Thyroid gland (tissue), 4 donors: ENCODE data around the gene MYOM3. TPM values are rescaled to one million over a fixed set of nuclear protein-coding genes. Genes with fewer than 3 reads are reported as not detected.

Experiments
- DNase-seq, 2 donors: peaks; one replicate each; pipeline ENCODE4 v3.0.0-alpha.2; 2019
- H3K27ac ChIP-seq, 3 donors: fragments of 200-600 bp; sonication (generic); 1 replicate in 2 of 3; 2 replicates in 1 of 3; pipeline ENCODE4 v1.5.1; 2016 to 2019; ENCODE audit warnings: mild to moderate bottlenecking in 1 of 3, moderate library complexity in 1 of 3
- H3K27me3 ChIP-seq: fragments of 200-600 bp; sonication (generic); one replicate; pipeline ENCODE4 v1.5.1; 2019
- H3K36me3 ChIP-seq, 2 donors: fragments of 200-600 bp; sonication (generic); one replicate each; pipeline ENCODE4 v1.5.1; 2016 to 2019
- H3K4me1 ChIP-seq, 2 donors: fragments of 200-600 bp; sonication (generic); one replicate each; pipeline ENCODE4 v1.5.1; 2017 to 2019
- H3K4me3 ChIP-seq, 3 donors: fragments of 200-600 bp; sonication (generic); replicated peaks in 1 of 3; 1 replicate in 2 of 3; 2 replicates in 1 of 3; pipeline ENCODE4 v1.5.1; 2016; ENCODE audit warnings: mild to moderate bottlenecking in 1 of 3
- H3K9me3 ChIP-seq: fragments of 200-600 bp; sonication (generic); one replicate; pipeline ENCODE4 v1.5.1; 2017
- POLR2A ChIP-seq, 2 donors: fragments of 450-650 bp; IDR thresholded peaks; one replicate each; pipeline ENCODE4 v1.6.1; 2017; ENCODE audit warnings: antibody characterized with exemption in 2 of 2, mild to moderate bottlenecking in 2 of 2, moderate library complexity in 1 of 2
- WGBS, 2 donors: methylation state at CpG; one replicate each; pipeline ENCODE4 v1.1.5; 2017; 5-methylcytosine and 5-hydroxymethylcytosine counted together
- intact Hi-C: fragments of 100-400 bp; cut with DNase I; formaldehyde crosslinking; loops from one replicate; pipeline ENCODE4 v1.15.1; 2023
- total RNA-seq, 4 donors: library from RNA; depleted of rRNA; stranded (reverse); fragments of >200 nt; gene quantifications; one replicate each; pipeline ENCODE4 v1.2.3, GENCODE V29; 2016
- TF ChIP-seq, protein P1 (sequence below), 6 experiments: fragments of 200-600 bp in 3 of 6; fragments of 450-650 bp in 3 of 6; sonication (generic) in 3 of 6; IDR thresholded peaks; one replicate each; pipeline ENCODE4 v1.5.1; 2016 to 2019; ENCODE audit warnings: antibody characterized with exemption in 6 of 6, mild to moderate bottlenecking in 2 of 6, inconsistent platforms in 1 of 6, moderate library complexity in 1 of 6

Gene MYOM3
- total RNA-seq, 4 donors from 2014 or later = 0.11 to 0.54 TPM; not detected in 2

DNA sequence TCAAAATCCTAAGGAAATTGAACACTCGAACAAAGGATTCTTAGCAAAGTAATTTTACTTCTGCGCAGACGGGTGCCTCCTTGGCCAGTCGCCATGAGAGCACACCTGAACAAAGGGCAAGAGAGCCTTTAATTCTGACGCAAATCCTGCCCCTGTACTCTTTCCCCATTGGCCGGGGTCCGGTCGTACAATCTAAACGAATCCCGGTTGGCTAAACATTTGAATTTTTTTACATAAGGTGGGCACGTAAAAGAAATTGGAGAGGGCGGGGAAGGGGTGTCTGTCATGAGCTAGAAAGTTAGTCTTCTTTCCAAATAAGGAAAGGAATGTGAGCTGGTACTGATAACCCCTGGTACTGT is 39.2 kb upstream of the MYOM3 start:
- 3 to 13% methylated on average over 12 of the region's 12 CpGs for WGBS, 2 donors
- TF ChIP-seq, protein P1, sequence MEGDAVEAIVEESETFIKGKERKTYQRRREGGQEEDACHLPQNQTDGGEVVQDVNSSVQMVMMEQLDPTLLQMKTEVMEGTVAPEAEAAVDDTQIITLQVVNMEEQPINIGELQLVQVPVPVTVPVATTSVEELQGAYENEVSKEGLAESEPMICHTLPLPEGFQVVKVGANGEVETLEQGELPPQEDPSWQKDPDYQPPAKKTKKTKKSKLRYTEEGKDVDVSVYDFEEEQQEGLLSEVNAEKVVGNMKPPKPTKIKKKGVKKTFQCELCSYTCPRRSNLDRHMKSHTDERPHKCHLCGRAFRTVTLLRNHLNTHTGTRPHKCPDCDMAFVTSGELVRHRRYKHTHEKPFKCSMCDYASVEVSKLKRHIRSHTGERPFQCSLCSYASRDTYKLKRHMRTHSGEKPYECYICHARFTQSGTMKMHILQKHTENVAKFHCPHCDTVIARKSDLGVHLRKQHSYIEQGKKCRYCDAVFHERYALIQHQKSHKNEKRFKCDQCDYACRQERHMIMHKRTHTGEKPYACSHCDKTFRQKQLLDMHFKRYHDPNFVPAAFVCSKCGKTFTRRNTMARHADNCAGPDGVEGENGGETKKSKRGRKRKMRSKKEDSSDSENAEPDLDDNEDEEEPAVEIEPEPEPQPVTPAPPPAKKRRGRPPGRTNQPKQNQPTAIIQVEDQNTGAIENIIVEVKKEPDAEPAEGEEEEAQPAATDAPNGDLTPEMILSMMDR (IDR thresholded peaks at IDR 0.05) = no peak
- no peak for TF ChIP-seq POLR2A (IDR thresholded peaks at IDR 0.05)
- intact Hi-C loops = no loop called here
- Histone ChIP-seq H3K27me3 (no peaks in the 10 kb centered on the region), H3K9me3 (no peaks in the 10 kb centered on the region), H3K4me1 (peaks cover 8 to 15% of the 10 kb centered on the region in 2 donors), H3K27ac (peak overlapping the region in 2 of 3 donors; percentile 25 to 63), H3K36me3 (no peaks in the 10 kb centered on the region), H3K4me3 (no peak overlapping the region)
- DNase-seq = peak; percentile 71 to 72

DNA sequence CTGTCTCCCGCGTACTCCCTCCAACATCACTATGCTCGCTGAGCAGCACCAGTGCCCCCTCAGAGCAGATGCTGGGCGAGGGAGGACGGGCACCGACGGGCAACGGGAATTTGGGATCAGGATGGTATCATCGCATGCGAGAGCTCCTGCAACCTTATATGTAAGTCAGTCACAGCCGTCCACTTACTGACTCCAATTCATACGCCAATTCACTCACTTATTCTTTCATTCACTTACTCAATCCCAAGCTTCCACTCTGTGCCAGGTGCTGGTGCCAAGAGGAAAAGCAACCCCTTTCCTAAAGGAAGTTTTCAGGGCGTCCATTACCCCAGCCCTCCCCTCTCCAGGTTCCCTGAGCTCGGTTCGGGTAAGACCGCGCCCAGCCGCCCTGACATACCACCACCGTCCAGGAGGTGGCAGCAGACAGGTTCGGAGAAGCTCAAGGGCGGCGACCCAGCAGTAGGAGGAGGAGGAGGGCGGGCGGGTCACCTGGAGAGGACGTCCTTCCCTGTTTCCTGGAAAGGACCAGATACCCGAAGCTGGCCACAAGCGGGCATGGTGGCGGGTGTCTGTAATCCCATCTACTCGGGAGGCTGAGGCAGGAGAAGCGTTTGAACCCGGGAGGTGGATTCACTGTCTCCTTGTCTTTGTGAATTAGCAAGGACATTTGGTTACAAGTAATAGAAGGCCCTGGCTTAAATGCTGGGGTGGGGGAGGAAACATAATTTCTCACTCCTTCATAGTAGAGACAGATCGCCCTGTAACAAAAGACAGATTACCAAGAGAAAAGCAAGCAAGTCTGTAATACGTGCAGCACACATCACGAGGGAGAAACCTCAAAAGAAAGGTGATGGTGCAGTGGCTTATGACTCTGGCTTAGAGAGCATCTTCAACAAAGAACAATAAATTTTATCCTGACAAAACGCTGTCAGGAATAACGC is 38.6 kb upstream of the MYOM3 start:
- no peaks in the 10 kb centered on the region for H3K27me3 ChIP-seq
- peak overlapping the region; percentile 6 to 63 (median 25) for H3K27ac ChIP-seq
- H3K4me3 ChIP-seq = peak overlapping the region in 1 of 3 donors; percentile 7
- DNase-seq = peak; percentile 94 to 95
- TF ChIP-seq, protein P1 (IDR thresholded peaks at IDR 0.05) = peak; percentile 79 to 96 (median 84)
- TF ChIP-seq POLR2A (IDR thresholded peaks at IDR 0.05) = peak in 1 of 2 donors; percentile 58
- no peaks in the 10 kb centered on the region for H3K36me3 ChIP-seq
- intact Hi-C loops = no loop called here
- WGBS, 2 donors = 19 to 20% methylated on average over 36 of the region's 36 CpGs
- H3K4me1 ChIP-seq = peaks cover 6 to 13% of the 10 kb centered on the region in 2 donors
- H3K9me3 ChIP-seq = no peaks in the 10 kb centered on the region

DNA sequence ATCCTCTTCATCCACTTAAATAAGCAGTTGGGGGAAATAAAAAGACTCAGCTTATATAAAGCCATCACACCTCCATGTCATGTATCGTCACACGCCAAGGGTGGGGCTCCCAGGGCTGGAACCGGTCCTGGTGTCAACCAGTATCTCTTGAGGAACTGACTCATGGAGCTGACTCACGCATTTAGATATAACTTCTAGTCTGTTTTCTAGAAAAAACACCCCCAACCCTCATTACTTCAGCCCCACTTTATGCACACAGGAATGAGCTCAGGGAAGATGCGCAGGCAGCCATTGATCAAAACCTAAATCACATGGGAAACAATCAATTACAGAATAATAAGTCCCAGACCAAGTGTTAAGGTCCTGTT is 37.9 kb upstream of the MYOM3 start:
- H3K4me3 ChIP-seq = no peak overlapping the region
- no peak for DNase-seq
- H3K9me3 ChIP-seq = no peaks in the 10 kb centered on the region
- 81 to 84% methylated on average over 5 of the region's 5 CpGs for WGBS, 2 donors
- peaks cover 0 to 7% of the 10 kb centered on the region in 2 donors for H3K4me1 ChIP-seq
- H3K27ac ChIP-seq = no peak overlapping the region
- intact Hi-C loops = no loop called here
- no peaks in the 10 kb centered on the region for H3K27me3 ChIP-seq
- no peak for TF ChIP-seq POLR2A (IDR thresholded peaks at IDR 0.05)
- TF ChIP-seq, protein P1 (IDR thresholded peaks at IDR 0.05) = no peak
- H3K36me3 ChIP-seq = no peaks in the 10 kb centered on the region

DNA sequence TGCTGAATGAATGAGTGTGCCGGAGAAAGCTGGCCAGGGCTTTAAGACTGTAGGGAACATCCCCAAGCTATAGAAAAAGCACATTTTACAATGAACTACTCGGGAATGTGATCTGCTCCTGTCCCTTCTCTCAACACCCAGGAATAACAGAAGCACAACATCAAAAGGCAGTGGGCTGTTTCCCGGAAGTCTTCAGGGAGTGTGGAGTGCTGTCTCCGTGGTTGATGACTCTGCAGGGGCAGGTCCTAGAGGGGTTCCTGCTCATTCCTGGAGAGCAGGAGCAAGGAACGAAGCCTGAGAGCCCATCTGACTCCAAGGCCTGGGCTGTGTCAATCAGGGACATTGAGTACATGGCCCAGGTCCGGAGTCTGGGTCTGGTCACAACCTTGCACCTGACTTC is 35.9 kb upstream of the MYOM3 start:
- peaks cover 0 to 12% of the 10 kb centered on the region in 2 donors for H3K4me1 ChIP-seq
- H3K27me3 ChIP-seq = no peaks in the 10 kb centered on the region
- no peak overlapping the region for H3K4me3 ChIP-seq
- 64 to 66% methylated on average over 6 of the region's 6 CpGs for WGBS, 2 donors
- intact Hi-C loops = no loop called here
- TF ChIP-seq, protein P1 (IDR thresholded peaks at IDR 0.05) = no peak
- TF ChIP-seq POLR2A (IDR thresholded peaks at IDR 0.05) = no peak
- H3K36me3 ChIP-seq = no peaks in the 10 kb centered on the region
- DNase-seq = no peak
- H3K27ac ChIP-seq = no peak overlapping the region
- no peaks in the 10 kb centered on the region for H3K9me3 ChIP-seq

- no peaks in the 10 kb centered on the region for H3K9me3 ChIP-seq
- 90 to 94% methylated on average over 9 of the region's 9 CpGs for WGBS, 2 donors
- no peak for TF ChIP-seq POLR2A (IDR thresholded peaks at IDR 0.05)
- TF ChIP-seq, protein P1 (IDR thresholded peaks at IDR 0.05) = no peak
- no peaks in the 10 kb centered on the region for H3K36me3 ChIP-seq
- no peak for DNase-seq
- peaks cover 0 to 18% of the 10 kb centered on the region in 2 donors for H3K4me1 ChIP-seq
- intact Hi-C loops = no loop called here
- no peaks in the 10 kb centered on the region for H3K27me3 ChIP-seq
- no peak overlapping the region for H3K27ac ChIP-seq
- no peak overlapping the region for H3K4me3 ChIP-seq
These were observed 35.3 kb upstream of the MYOM3 start for GRCh38 chr1:24147194-24147593.
